Tibial nerve (tissue), 4 donors: ENCODE measurements around the gene TMEM247. TPM values are rescaled to one million over a fixed set of nuclear protein-coding genes. Genes with fewer than 3 reads are reported as not detected.

ENCODE experiments used
- DNase-seq, 2 donors: peaks; one replicate each; pipeline ENCODE4 v3.0.0-alpha.2; 2019; ENCODE audit warnings: low spot score in 2 of 2
- H3K27ac ChIP-seq, 4 donors: fragments of 200-600 bp; sonication (generic) in 3 of 4; one replicate each; pipeline ENCODE4 v1.5.1; 2017 to 2019; ENCODE audit warnings: mild to moderate bottlenecking in 1 of 4
- H3K27me3 ChIP-seq, 2 donors: fragments of 200-600 bp; sonication (generic) in 1 of 2; one replicate each; pipeline versions ENCODE4 v1.5.1 to v1.6.0; 2017 to 2019
- H3K36me3 ChIP-seq, 3 donors: fragments of 200-600 bp; sonication (generic); one replicate each; pipeline ENCODE4 v1.5.1; 2018 to 2019
- H3K4me1 ChIP-seq, 4 donors: fragments of 200-600 bp; sonication (generic) in 3 of 4; one replicate each; pipeline ENCODE4 v1.5.1; 2017 to 2019
- H3K4me3 ChIP-seq, 4 donors: fragments of 200-600 bp; sonication (generic) in 3 of 4; one replicate each; pipeline ENCODE4 v1.5.1; 2017 to 2019; ENCODE audit warnings: mild to moderate bottlenecking in 1 of 4, moderate library complexity in 1 of 4
- H3K9me3 ChIP-seq, 4 donors: fragments of 200-600 bp; sonication (generic) in 3 of 4; one replicate each; pipeline ENCODE4 v1.5.1; 2017 to 2019
- CTCF ChIP-seq, 5 experiments: fragments of 200-600 bp in 3 of 5; fragments of 450-650 bp in 2 of 5; sonication (generic) in 3 of 5; IDR thresholded peaks; one replicate each; pipeline ENCODE4 v1.5.1; 2016 to 2019; ENCODE audit warnings: antibody characterized with exemption in 5 of 5, mild to moderate bottlenecking in 3 of 5, moderate library complexity in 2 of 5
- EP300 ChIP-seq, 2 donors: sonication (generic); formaldehyde crosslinking; IDR thresholded peaks; one replicate each; pipeline ENCODE4 v1.6.1; 2017; ENCODE audit warnings: antibody characterized with exemption in 2 of 2, mild to moderate bottlenecking in 1 of 2
- POLR2A ChIP-seq, 2 donors: fragments of 450-650 bp; IDR thresholded peaks; one replicate each; pipeline ENCODE4 v1.6.1; 2017; ENCODE audit warnings: antibody characterized with exemption in 2 of 2, mild to moderate bottlenecking in 2 of 2, moderate library complexity in 2 of 2
- WGBS, 2 donors: methylation state at CpG; one replicate each; pipeline ENCODE4 v1.1.5; 2018; 5-methylcytosine and 5-hydroxymethylcytosine counted together
- total RNA-seq, 4 donors: library from RNA; depleted of rRNA; stranded (reverse); fragments of >200 nt; gene quantifications; one replicate each; pipeline ENCODE4 v1.1.0, GENCODE V29; 2016

Gene TMEM247
- total RNA-seq, 4 donors from 2014 or later: not detected

- H3K9me3 ChIP-seq: no peaks in the 10 kb centered on the region
- peaks cover 0 to 15% (median 0%) of the 10 kb centered on the region in 4 donors for H3K4me1 ChIP-seq
- H3K27ac ChIP-seq: no peak overlapping the region
- no peak for DNase-seq
- WGBS, 2 donors: 67 to 72% methylated on average over 2 of the region's 2 CpGs
- TF ChIP-seq CTCF (IDR thresholded peaks at IDR 0.05) (no peak), EP300 (IDR thresholded peaks at IDR 0.05) (no peak), POLR2A (IDR thresholded peaks at IDR 0.05) (no peak)
- H3K36me3 ChIP-seq: no peaks in the 10 kb centered on the region
- H3K27me3 ChIP-seq: no peaks in the 10 kb centered on the region
- H3K4me3 ChIP-seq: no peak overlapping the region
These were observed 39.8 kb upstream of the TMEM247 start for GRCh38 chr2:46439582-46439981.

GRCh38 chr2:46441838-46442712, 37.3 kb upstream of the TMEM247 start:
- no peak for TF ChIP-seq POLR2A (IDR thresholded peaks at IDR 0.05)
- no peak for TF ChIP-seq EP300 (IDR thresholded peaks at IDR 0.05)
- TF ChIP-seq CTCF (IDR thresholded peaks at IDR 0.05): no peak
- no peak for DNase-seq
- H3K36me3 ChIP-seq: no peaks in the 10 kb centered on the region
- H3K27ac ChIP-seq: no peak overlapping the region
- H3K4me3 ChIP-seq: no peak overlapping the region
- H3K9me3 ChIP-seq: peaks cover 0 to 12% (median 0%) of the 10 kb centered on the region in 4 donors
- no peaks in the 10 kb centered on the region for H3K27me3 ChIP-seq
- no peaks in the 10 kb centered on the region for H3K4me1 ChIP-seq
- WGBS, 2 donors: 89 to 92% methylated on average over 7 of the region's 7 CpGs

GRCh38 chr2:46444732-46445131, 34.6 kb upstream of the TMEM247 start:
- H3K4me1 ChIP-seq: no peaks in the 10 kb centered on the region
- TF ChIP-seq POLR2A (IDR thresholded peaks at IDR 0.05) (no peak), EP300 (IDR thresholded peaks at IDR 0.05) (no peak), CTCF (IDR thresholded peaks at IDR 0.05) (no peak)

GRCh38 chr2:46445556-46445955, 33.8 kb upstream of the TMEM247 start:
- Histone ChIP-seq H3K4me1 (no peaks in the 10 kb centered on the region), H3K27ac (no peak overlapping the region), H3K9me3 (peaks cover 0 to 12% (median 0%) of the 10 kb centered on the region in 4 donors), H3K4me3 (no peak overlapping the region), H3K36me3 (no peaks in the 10 kb centered on the region), H3K27me3 (no peaks in the 10 kb centered on the region)
- TF ChIP-seq EP300 (IDR thresholded peaks at IDR 0.05): no peak
- TF ChIP-seq POLR2A (IDR thresholded peaks at IDR 0.05): no peak
- no peak for TF ChIP-seq CTCF (IDR thresholded peaks at IDR 0.05)
- no peak for DNase-seq

More at GRCh38 chr2:46444732-46445131, 34.6 kb upstream of the TMEM247 start:
- DNase-seq: no peak
- no peak overlapping the region for H3K4me3 ChIP-seq
- H3K27me3 ChIP-seq: no peaks in the 10 kb centered on the region
- no peaks in the 10 kb centered on the region for H3K36me3 ChIP-seq
- H3K27ac ChIP-seq: no peak overlapping the region
- peaks cover 0 to 12% (median 0%) of the 10 kb centered on the region in 4 donors for H3K9me3 ChIP-seq
- WGBS, 2 donors: 84 to 92% methylated on average over 2 of the region's 2 CpGs

GRCh38 chr2:46446871-46447568, 32.3 kb upstream of the TMEM247 start:
- H3K9me3 ChIP-seq: peaks cover 0 to 12% (median 0%) of the 10 kb centered on the region in 4 donors
- H3K36me3 ChIP-seq: no peaks in the 10 kb centered on the region
- no peak for DNase-seq
- no peak for TF ChIP-seq POLR2A (IDR thresholded peaks at IDR 0.05)
- H3K4me3 ChIP-seq: no peak overlapping the region
- H3K27me3 ChIP-seq: no peaks in the 10 kb centered on the region
- WGBS, 2 donors: 91 to 93% methylated on average over 3 of the region's 3 CpGs
- H3K4me1 ChIP-seq: no peaks in the 10 kb centered on the region
- no peak overlapping the region for H3K27ac ChIP-seq
